ENCODE measurements around the gene AP1G1. TPM values are rescaled to one million over a fixed set of nuclear protein-coding genes. Genes with fewer than 3 reads are reported as not detected.
"Not testable (repeated sequence)": the region's sequence is repeated elsewhere in the genome, so short reads cannot be mapped to it uniquely, and the experiment has no call there.

Gene AP1G1
- total RNA-seq, 4 donors from 2014 or later = 80.0 to 108 (median 92.4) TPM

DNA sequence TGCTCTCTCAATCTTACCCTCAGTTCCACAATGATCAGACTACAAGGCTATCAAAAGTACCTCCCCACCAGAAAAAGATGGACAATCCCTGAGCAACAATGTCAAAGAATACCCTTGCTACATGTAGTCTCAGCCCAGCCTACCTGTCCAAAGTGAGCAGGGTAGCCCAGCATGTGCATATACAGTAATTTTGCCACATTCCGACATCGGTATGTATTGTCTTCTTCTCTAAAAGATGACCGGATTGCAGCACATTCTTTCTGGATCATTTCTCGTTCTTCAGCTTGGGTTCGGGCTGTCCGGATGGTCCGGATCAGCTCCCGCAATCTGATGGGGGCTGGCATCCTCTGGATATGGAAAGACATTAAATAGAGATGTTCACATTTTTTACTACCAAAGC is 19.5 kb downstream of the AP1G1 start:
- ATAC-seq (ENCODE audit: low FRiP score) = no peak
- TF ChIP-seq, protein P1, sequence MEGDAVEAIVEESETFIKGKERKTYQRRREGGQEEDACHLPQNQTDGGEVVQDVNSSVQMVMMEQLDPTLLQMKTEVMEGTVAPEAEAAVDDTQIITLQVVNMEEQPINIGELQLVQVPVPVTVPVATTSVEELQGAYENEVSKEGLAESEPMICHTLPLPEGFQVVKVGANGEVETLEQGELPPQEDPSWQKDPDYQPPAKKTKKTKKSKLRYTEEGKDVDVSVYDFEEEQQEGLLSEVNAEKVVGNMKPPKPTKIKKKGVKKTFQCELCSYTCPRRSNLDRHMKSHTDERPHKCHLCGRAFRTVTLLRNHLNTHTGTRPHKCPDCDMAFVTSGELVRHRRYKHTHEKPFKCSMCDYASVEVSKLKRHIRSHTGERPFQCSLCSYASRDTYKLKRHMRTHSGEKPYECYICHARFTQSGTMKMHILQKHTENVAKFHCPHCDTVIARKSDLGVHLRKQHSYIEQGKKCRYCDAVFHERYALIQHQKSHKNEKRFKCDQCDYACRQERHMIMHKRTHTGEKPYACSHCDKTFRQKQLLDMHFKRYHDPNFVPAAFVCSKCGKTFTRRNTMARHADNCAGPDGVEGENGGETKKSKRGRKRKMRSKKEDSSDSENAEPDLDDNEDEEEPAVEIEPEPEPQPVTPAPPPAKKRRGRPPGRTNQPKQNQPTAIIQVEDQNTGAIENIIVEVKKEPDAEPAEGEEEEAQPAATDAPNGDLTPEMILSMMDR (IDR thresholded peaks at IDR 0.05) = no peak
- DNase-seq (ENCODE audit: low spot score) = no peak

DNA sequence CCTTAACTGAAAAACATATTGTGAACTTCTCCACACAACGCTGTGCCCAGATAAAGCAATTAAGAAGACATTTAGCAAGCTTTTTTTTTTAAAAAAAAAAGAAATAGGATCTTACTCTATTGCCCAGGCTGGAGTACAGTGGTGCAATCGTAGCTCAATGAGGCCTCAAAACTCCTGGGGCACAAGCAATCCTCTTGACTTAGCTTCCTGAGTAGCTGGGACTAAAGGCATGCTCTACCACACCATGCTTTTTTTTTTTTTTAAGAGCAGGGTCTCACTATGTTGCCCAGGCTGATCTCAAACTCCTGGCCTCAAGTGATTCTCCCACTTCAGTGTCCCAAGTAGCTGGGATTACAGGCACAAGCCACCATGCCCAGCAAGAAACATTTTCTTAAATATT is 20.1 kb downstream of the AP1G1 start:
- no peak for ATAC-seq (ENCODE audit: low FRiP score)
- DNase-seq (ENCODE audit: low spot score) = no peak

GRCh38 chr16:71785143-71785542 is 23.5 kb downstream of the AP1G1 start:
- not testable (repeated sequence) for ATAC-seq (ENCODE audit: low FRiP score); DNase-seq (ENCODE audit: low spot score)

More for the DNA sequence above, 20.1 kb downstream of the AP1G1 start:
- TF ChIP-seq, protein P1 (IDR thresholded peaks at IDR 0.05) = no peak

DNA sequence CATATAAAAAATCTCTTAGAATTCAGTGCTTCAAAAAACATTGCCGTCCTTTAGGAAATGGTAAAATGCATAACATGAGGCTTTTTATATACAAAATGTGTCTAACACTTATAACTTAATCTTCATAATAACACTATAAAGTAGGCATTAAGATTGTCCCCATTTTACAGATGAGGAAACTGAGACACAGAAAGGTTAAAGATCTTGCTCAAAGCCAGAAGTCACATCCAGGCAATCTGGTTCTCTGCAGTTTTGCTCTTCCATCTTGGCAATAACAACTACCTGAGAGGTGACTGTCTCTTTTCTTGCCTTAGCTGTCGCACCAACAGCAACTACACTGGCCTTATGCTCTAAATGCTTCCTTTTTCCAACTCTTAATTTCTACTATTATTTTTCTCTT is 24.5 kb downstream of the AP1G1 start:
- ATAC-seq (ENCODE audit: low FRiP score) = no peak
- no peak for DNase-seq (ENCODE audit: low spot score)
- TF ChIP-seq, protein P1 (IDR thresholded peaks at IDR 0.05) = no peak

DNA sequence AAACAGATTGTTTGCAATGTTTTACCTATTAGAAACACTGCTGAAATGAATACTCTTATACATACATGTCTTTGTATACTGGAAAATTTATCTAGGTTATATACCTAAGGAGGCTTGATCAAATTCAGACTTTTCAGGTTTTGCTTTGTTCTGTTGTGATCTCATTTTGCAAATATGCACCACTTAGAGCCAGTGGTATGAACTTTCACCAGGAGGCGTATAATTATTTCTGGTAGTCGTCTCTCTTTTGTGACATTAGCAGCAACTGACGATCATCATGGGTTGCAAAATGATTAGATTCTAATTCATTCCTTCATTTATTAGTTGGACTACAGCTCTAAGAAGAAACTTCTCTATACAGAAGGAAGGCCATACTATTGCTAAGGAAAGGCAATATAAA is 26.9 kb downstream of the AP1G1 start:
- ATAC-seq (ENCODE audit: low FRiP score) (no peak), DNase-seq (ENCODE audit: low spot score) (no peak)
- TF ChIP-seq, protein P1 (IDR thresholded peaks at IDR 0.05) = no peak

GRCh38 chr16:71780521-71781089 is 28.0 kb downstream of the AP1G1 start:
- ATAC-seq (ENCODE audit: low FRiP score) = no peak
- no peak for DNase-seq (ENCODE audit: low spot score)
- TF ChIP-seq, protein P1 (IDR thresholded peaks at IDR 0.05) = no peak

DNA sequence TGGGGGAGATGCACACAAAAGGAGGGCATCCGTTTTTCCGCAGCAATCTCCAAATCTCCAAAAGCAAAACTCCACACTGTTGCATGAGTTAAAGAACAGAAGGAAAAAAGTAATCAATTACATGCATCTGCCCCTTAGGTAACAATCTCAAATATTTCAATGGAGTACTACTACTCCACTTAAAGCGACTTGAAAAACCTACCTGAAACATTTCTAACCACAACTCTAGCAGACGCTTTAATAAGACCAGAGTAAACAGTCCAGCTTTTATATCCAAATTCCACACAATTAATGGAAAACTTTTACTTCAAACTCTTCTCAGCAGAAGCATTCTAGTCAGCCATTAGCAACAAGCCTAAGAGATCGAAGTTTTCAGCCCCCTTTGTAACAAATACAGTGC is 29.9 kb downstream of the AP1G1 start:
- TF ChIP-seq, protein P1 (IDR thresholded peaks at IDR 0.05) = no peak
- ATAC-seq (ENCODE audit: low FRiP score) (no peak), DNase-seq (ENCODE audit: low spot score) (no peak)

All from omental fat pad (tissue), 4 donors.